ENCODE data around the gene FHDC1. TPM values are rescaled to one million over a fixed set of nuclear protein-coding genes. Genes with fewer than 3 reads are reported as not detected.

The FHDC1 gene
- total RNA-seq, 2 experiments from 2014 or later = 0.05 to 0.11 TPM

- Mint-ChIP-seq H3K4me3 (no peak overlapping the region), H3K4me1 (ENCODE audit: low read depth) (no peaks in the 10 kb centered on the region), H3K27me3 (no peaks in the 10 kb centered on the region), H3K27ac (no peak overlapping the region), H3K36me3 (ENCODE audit: low read depth) (no peaks in the 10 kb centered on the region), H3K9me3 (no peaks in the 10 kb centered on the region)
- ChIA-PET POLR2A (no interaction called here), CTCF (no interaction called here)
- ATAC-seq = no peak
- no peak for TF ChIP-seq CTCF (IDR thresholded peaks at IDR 0.05)
- intact Hi-C loops (cut with micrococcal nuclease) = no loop called here
- no peak for DNase-seq
These were observed 87.0 kb downstream of the FHDC1 start for GRCh38 chr4:153023139-153023538.

- ChIA-PET POLR2A (no interaction called here), CTCF (no interaction called here)
- Mint-ChIP-seq H3K27me3 (no peaks in the 10 kb centered on the region), H3K36me3 (ENCODE audit: low read depth) (no peaks in the 10 kb centered on the region), H3K9me3 (peaks cover under 1% of the 10 kb centered on the region), H3K27ac (no peak overlapping the region), H3K4me1 (ENCODE audit: low read depth) (no peaks in the 10 kb centered on the region), H3K4me3 (no peak overlapping the region)
- intact Hi-C loops (cut with micrococcal nuclease) = no loop called here
- DNase-seq (no peak), ATAC-seq (no peak)
- TF ChIP-seq CTCF (IDR thresholded peaks at IDR 0.05) = no peak
These were observed 87.7 kb downstream of the FHDC1 start for GRCh38 chr4:153023692-153024394.

- TF ChIP-seq CTCF (IDR thresholded peaks at IDR 0.05) = no peak
- ATAC-seq = no peak
- no peak overlapping the region for H3K27ac Mint-ChIP-seq
- ChIA-PET POLR2A (no interaction called here), CTCF (no interaction called here)
- H3K27me3 Mint-ChIP-seq = no peaks in the 10 kb centered on the region
- no peak overlapping the region for H3K4me3 Mint-ChIP-seq
- intact Hi-C loops (cut with micrococcal nuclease) = no loop called here
- H3K4me1 Mint-ChIP-seq (ENCODE audit: low read depth) = no peaks in the 10 kb centered on the region
- peaks cover 7% of the 10 kb centered on the region for H3K9me3 Mint-ChIP-seq
- no peaks in the 10 kb centered on the region for H3K36me3 Mint-ChIP-seq (ENCODE audit: low read depth)
- no peak for DNase-seq
These were observed 88.3 kb downstream of the FHDC1 start for GRCh38 chr4:153024466-153024865.

- ChIA-PET CTCF (no interaction called here), POLR2A (no interaction called here)
- no peaks in the 10 kb centered on the region for H3K27me3 Mint-ChIP-seq
- H3K36me3 Mint-ChIP-seq (ENCODE audit: low read depth) = no peaks in the 10 kb centered on the region
- intact Hi-C loops (cut with micrococcal nuclease) = no loop called here
- no peak overlapping the region for H3K4me3 Mint-ChIP-seq
- DNase-seq (no peak), ATAC-seq (no peak)
- H3K27ac Mint-ChIP-seq = no peak overlapping the region
- H3K4me1 Mint-ChIP-seq (ENCODE audit: low read depth) = no peaks in the 10 kb centered on the region
- TF ChIP-seq CTCF (IDR thresholded peaks at IDR 0.05) = no peak
- H3K9me3 Mint-ChIP-seq = peaks cover 14% of the 10 kb centered on the region
These were observed 89.3 kb downstream of the FHDC1 start for GRCh38 chr4:153025406-153025805.

GRCh38 chr4:153026591-153027346 is 90.6 kb downstream of the FHDC1 start:
- ATAC-seq (no peak), DNase-seq (no peak)
- TF ChIP-seq CTCF (IDR thresholded peaks at IDR 0.05) = no peak
- Mint-ChIP-seq H3K4me1 (ENCODE audit: low read depth) (no peaks in the 10 kb centered on the region), H3K9me3 (peaks cover 15% of the 10 kb centered on the region), H3K4me3 (no peak overlapping the region), H3K27me3 (no peaks in the 10 kb centered on the region), H3K36me3 (ENCODE audit: low read depth) (no peaks in the 10 kb centered on the region), H3K27ac (no peak overlapping the region)
- ChIA-PET CTCF (interaction anchor here (0.8 kb wide), 1 partner anchor 175 kb away, joined by 3 read pairs; no protein-coding TSS in a partner anchor), POLR2A (no interaction called here)
- intact Hi-C loops (cut with micrococcal nuclease) = no loop called here

Measured in activated CD8-positive, alpha-beta T cell treated with anti-CD3 and anti-CD28 coated beads for 36 hours (primary cell).